ENCODE results near the gene EEF1AKMT4. TPM values are rescaled to one million over a fixed set of nuclear protein-coding genes. Genes with fewer than 3 reads are reported as not detected.

The EEF1AKMT4 gene
- polyA plus RNA-seq, 1 donor (not counting 4 experiments of a cell fraction or from before 2014, with no cell fraction given): 10.8 TPM

DNA sequence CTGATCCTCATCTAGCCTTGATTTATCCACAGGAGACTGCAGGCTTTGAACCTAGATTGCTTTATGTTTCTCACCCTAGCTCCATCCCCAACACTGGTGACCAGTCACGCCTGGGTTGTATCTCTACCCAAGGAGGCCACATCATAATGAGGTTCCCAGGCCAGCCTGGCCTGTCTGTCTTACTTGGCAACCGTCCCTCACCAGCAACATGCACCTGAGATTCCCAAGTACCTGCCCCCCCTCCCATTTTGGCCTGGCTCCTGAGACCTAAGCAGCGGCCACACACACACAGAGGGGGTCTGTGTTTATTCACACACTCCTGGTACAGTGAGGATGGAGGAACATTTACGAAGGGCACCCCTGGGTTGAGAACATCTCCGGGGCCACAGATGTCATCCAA is 9.5 kb downstream of the EEF1AKMT4 start:
- H3K4me1 ChIP-seq (ENCODE audit: control insufficient read depth, extremely low read depth, insufficient read depth, low read length): peaks cover 19% of the 10 kb centered on the region
- FAIRE-seq: no peak
- H3K9me1 ChIP-seq (ENCODE audit: control insufficient read depth, extremely low read depth, insufficient read depth, low read length): no peaks in the 10 kb centered on the region
- DNase-seq (ENCODE audit: low read depth, low spot score): no peak
- no peak for TF ChIP-seq EZH2 (IDR thresholded peaks at IDR 0.05; ENCODE audit: low read length)
- TF ChIP-seq, protein P1, sequence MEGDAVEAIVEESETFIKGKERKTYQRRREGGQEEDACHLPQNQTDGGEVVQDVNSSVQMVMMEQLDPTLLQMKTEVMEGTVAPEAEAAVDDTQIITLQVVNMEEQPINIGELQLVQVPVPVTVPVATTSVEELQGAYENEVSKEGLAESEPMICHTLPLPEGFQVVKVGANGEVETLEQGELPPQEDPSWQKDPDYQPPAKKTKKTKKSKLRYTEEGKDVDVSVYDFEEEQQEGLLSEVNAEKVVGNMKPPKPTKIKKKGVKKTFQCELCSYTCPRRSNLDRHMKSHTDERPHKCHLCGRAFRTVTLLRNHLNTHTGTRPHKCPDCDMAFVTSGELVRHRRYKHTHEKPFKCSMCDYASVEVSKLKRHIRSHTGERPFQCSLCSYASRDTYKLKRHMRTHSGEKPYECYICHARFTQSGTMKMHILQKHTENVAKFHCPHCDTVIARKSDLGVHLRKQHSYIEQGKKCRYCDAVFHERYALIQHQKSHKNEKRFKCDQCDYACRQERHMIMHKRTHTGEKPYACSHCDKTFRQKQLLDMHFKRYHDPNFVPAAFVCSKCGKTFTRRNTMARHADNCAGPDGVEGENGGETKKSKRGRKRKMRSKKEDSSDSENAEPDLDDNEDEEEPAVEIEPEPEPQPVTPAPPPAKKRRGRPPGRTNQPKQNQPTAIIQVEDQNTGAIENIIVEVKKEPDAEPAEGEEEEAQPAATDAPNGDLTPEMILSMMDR (optimal IDR thresholded peaks at IDR 0.05 in 1 of 3, IDR thresholded peaks at IDR 0.05 in 1 of 3, conservative IDR thresholded peaks at IDR 0.05 in 1 of 3; ENCODE audit: extremely low read depth in 1 of 3, insufficient read depth in 2 of 3, low read length in 3 of 3): no peak
- no peak overlapping the region for H3K4me3 ChIP-seq (ENCODE audit: control insufficient read depth in 2 of 3, extremely low read depth in 1 of 3, insufficient read depth in 2 of 3, low read depth in 1 of 3, low read length in 3 of 3)
- no peak overlapping the region for H3K9ac ChIP-seq (ENCODE audit: control insufficient read depth, extremely low read depth, insufficient read depth, low read length)
- no peaks in the 10 kb centered on the region for H3K79me2 ChIP-seq (ENCODE audit: control insufficient read depth, insufficient read depth, low read length)
- H3K27me3 ChIP-seq (ENCODE audit: control insufficient read depth, extremely low read depth, insufficient read depth, low read length): peaks cover 22% of the 10 kb centered on the region
- H3K9me3 ChIP-seq (ENCODE audit: control insufficient read depth, low read depth, low read length): no peaks in the 10 kb centered on the region
- H2AFZ ChIP-seq (ENCODE audit: control insufficient read depth, low read length): no peak overlapping the region
- peaks cover 4 to 6% of the 10 kb centered on the region in 2 experiments for H3K36me3 ChIP-seq (ENCODE audit: control insufficient read depth in 2 of 2, extremely low read depth in 1 of 2, insufficient read depth in 2 of 2, low read length in 2 of 2)
- H3K4me2 ChIP-seq (ENCODE audit: control insufficient read depth, extremely low read depth, insufficient read depth, low read depth, low read length): no peak overlapping the region
- dilution Hi-C loops (cut with MboI; ENCODE audit: extremely low pct_ligation_motif_present, low sequenced_read_pairs): no loop called here
- no peaks in the 10 kb centered on the region for H4K20me1 ChIP-seq (ENCODE audit: control insufficient read depth, extremely low read depth, insufficient read depth, low read length)
- H3K27ac ChIP-seq (ENCODE audit: control insufficient read depth, insufficient read depth, low read length): no peak overlapping the region

DNA sequence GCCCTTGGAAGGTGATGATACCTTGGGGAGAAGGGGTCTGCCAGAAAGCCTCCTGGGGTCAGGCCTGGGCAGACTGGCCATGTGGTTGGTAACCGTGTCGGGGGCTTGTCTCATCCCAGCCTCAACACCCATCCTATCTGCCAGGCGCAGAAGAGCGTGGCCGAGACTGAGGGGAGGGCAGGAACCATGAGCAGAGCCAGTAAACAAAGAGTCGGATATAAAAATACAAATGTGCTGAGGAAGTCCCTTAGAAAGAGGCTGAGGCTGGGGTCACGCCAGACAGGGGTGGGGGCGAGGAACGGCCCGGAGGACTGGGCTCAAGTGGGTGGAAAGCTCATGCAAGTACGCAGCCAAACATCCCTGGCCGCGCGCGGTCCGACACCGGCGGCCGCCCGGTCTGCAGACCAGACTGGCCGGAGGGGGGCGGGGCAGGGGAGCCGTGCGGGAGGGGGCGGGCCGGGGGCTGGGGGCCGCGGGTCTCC is 10.0 kb downstream of the EEF1AKMT4 start:
- dilution Hi-C loops (cut with MboI; ENCODE audit: extremely low pct_ligation_motif_present, low sequenced_read_pairs): no loop called here

More for the DNA sequence above, 10.0 kb downstream of the EEF1AKMT4 start:
- TF ChIP-seq EZH2 (IDR thresholded peaks at IDR 0.05; ENCODE audit: low read length): peak; percentile 34
- TF ChIP-seq, protein P1 (optimal IDR thresholded peaks at IDR 0.05 in 1 of 3, IDR thresholded peaks at IDR 0.05 in 1 of 3, conservative IDR thresholded peaks at IDR 0.05 in 1 of 3; ENCODE audit: extremely low read depth in 1 of 3, insufficient read depth in 2 of 3, low read length in 3 of 3): no peak
- H3K4me2 ChIP-seq (ENCODE audit: control insufficient read depth, extremely low read depth, insufficient read depth, low read depth, low read length): no peak overlapping the region
- H3K9me1 ChIP-seq (ENCODE audit: control insufficient read depth, extremely low read depth, insufficient read depth, low read length): no peaks in the 10 kb centered on the region
- peaks cover 19% of the 10 kb centered on the region for H3K4me1 ChIP-seq (ENCODE audit: control insufficient read depth, extremely low read depth, insufficient read depth, low read length)
- no peaks in the 10 kb centered on the region for H3K79me2 ChIP-seq (ENCODE audit: control insufficient read depth, insufficient read depth, low read length)
- no peak overlapping the region for H3K4me3 ChIP-seq (ENCODE audit: control insufficient read depth in 2 of 3, extremely low read depth in 1 of 3, insufficient read depth in 2 of 3, low read depth in 1 of 3, low read length in 3 of 3)
- H3K27ac ChIP-seq (ENCODE audit: control insufficient read depth, insufficient read depth, low read length): no peak overlapping the region
- no peak overlapping the region for H2AFZ ChIP-seq (ENCODE audit: control insufficient read depth, low read length)
- no peak overlapping the region for H3K9ac ChIP-seq (ENCODE audit: control insufficient read depth, extremely low read depth, insufficient read depth, low read length)
- no peak for DNase-seq (ENCODE audit: low read depth, low spot score)
- H4K20me1 ChIP-seq (ENCODE audit: control insufficient read depth, extremely low read depth, insufficient read depth, low read length): no peaks in the 10 kb centered on the region
- peaks cover 4 to 6% of the 10 kb centered on the region in 2 experiments for H3K36me3 ChIP-seq (ENCODE audit: control insufficient read depth in 2 of 2, extremely low read depth in 1 of 2, insufficient read depth in 2 of 2, low read length in 2 of 2)
- no peaks in the 10 kb centered on the region for H3K9me3 ChIP-seq (ENCODE audit: control insufficient read depth, low read depth, low read length)
- peaks cover 22% of the 10 kb centered on the region for H3K27me3 ChIP-seq (ENCODE audit: control insufficient read depth, extremely low read depth, insufficient read depth, low read length)
- FAIRE-seq: no peak
